Fibroblast of lung (primary cell): ENCODE results near the gene PKNOX2.

Source experiments
- CTCF ChIP-seq, 2 donors: IDR thresholded peaks in 1 of 2; conservative IDR thresholded peaks in 1 of 2; 1 replicate in 1 of 2; 2 replicates in 1 of 2; pipeline ENCODE4 v1.5.1; 2011 to 2012; ENCODE audit warnings: low read length in 2 of 2, control low read depth in 1 of 2, inconsistent platforms in 1 of 2, low read depth in 1 of 2, mild to moderate bottlenecking in 1 of 2
- EZH2 ChIP-seq: IDR thresholded peaks from 2 replicates; pipeline ENCODE4 v1.5.1; 2012; ENCODE audit warnings: low read length, control low read depth, mild to moderate bottlenecking; ENCODE audit errors: missing control alignments

DNA sequence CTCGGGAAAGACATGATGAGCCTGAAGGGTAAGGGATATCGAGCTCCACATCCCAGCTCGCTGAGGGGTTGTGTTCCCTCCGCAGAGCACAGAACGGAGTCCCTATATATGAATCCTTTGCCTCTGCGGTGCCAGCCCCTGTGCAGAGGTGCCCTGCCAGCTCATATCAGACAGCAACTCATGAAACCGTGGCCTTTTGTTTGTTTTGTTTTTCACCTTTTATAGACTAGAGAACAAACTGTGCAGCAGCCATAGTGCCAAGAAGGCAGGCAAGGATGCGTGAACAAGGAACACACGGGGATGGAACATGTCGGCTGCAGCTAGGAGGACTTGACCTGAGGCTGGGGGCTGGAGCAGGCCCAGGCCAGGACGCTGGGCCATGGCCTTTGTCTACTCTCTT is 109.8 kb downstream of the PKNOX2 start:
- TF ChIP-seq CTCF (conservative IDR thresholded peaks at IDR 0.05 in 1 of 2, IDR thresholded peaks at IDR 0.05 in 1 of 2; ENCODE audit: low read depth in 1 of 2, low read length in 2 of 2) (no peak), EZH2 (no peak)
